C4-2B (cell line): ENCODE results near the gene TBC1D20.
"Not testable (repeated sequence)": the region's sequence is repeated elsewhere in the genome, so short reads cannot be mapped to it uniquely, and the experiment has no call there.

Experiments used
- H3K27ac ChIP-seq: fragments of 450-650 bp; 2 replicates; pipeline ENCODE4 v1.5.1; 2017
- ZFX ChIP-seq: fragments of 450-650 bp; IDR thresholded peaks from 2 replicates; pipeline ENCODE4 v1.6.1; 2017
- TF ChIP-seq, protein P1 (sequence below): fragments of 450-650 bp; conservative IDR thresholded peaks from 2 replicates; pipeline ENCODE4 v1.5.1; 2017; ENCODE audit warnings: mild to moderate bottlenecking

Gene TBC1D20

DNA sequence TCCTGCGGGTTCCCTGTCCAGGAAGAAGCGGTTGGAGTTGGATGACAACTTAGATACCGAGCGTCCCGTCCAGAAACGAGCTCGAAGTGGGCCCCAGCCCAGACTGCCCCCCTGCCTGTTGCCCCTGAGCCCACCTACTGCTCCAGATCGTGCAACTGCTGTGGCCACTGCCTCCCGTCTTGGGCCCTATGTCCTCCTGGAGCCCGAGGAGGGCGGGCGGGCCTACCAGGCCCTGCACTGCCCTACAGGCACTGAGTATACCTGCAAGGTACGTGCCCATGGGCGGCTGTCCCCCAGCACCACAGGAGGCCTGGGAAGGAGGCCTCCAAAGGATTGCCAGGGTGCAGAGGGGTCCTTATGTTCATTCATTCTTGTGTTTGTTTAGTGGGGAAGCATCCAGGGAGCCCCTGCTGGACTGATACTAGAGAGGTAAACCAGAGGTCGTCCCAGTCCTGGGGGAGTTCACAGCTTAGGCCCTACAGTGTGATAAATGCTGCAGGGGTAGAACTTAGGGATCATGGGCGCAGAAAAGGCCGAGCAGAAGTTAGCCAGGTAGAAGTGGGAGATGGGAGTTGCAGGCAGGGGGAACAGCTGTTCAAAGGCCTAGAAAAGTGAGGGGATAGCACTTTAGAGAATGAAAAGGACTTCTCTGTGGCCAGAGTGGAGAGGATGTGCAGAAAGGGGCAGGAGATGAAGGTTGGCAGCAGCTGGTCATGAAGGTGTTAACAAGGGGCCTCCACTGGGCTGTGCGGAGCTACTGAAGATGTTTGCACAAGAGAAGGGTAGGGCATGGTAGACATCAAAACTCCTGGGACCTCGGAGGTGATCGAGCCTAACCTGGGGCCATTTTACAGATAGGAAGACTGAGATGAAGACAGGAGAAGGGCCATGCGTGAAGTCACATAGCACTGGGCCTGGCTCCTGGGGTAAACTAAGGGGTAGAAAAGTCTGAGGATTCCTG, 74.0 kb downstream of the TBC1D20 start:
- TF ChIP-seq ZFX = no peak
- TF ChIP-seq, protein P1, sequence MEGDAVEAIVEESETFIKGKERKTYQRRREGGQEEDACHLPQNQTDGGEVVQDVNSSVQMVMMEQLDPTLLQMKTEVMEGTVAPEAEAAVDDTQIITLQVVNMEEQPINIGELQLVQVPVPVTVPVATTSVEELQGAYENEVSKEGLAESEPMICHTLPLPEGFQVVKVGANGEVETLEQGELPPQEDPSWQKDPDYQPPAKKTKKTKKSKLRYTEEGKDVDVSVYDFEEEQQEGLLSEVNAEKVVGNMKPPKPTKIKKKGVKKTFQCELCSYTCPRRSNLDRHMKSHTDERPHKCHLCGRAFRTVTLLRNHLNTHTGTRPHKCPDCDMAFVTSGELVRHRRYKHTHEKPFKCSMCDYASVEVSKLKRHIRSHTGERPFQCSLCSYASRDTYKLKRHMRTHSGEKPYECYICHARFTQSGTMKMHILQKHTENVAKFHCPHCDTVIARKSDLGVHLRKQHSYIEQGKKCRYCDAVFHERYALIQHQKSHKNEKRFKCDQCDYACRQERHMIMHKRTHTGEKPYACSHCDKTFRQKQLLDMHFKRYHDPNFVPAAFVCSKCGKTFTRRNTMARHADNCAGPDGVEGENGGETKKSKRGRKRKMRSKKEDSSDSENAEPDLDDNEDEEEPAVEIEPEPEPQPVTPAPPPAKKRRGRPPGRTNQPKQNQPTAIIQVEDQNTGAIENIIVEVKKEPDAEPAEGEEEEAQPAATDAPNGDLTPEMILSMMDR = no peak
- no peak overlapping the region for H3K27ac ChIP-seq

DNA sequence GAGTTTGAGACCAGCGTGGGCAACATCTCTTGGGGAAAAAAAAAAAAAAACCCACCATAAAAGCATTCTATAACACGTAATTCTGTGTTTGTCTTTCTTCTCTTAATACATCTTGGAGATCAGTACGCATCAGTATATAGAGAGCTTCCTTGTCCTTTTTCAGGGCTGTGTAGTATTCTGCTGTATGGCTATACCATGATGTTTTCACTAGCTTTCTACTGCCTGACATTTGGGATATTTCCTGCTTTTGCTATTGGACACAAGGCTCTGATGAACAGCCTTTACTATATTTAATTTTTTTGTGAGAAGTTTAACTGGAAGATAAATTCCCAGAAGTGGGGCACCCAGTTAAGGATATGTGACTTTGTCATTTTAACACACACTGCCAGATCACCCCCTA, 74.8 kb downstream of the TBC1D20 start:
- H3K27ac ChIP-seq = no peak overlapping the region
- TF ChIP-seq, protein P1 = no peak
- no peak for TF ChIP-seq ZFX

DNA sequence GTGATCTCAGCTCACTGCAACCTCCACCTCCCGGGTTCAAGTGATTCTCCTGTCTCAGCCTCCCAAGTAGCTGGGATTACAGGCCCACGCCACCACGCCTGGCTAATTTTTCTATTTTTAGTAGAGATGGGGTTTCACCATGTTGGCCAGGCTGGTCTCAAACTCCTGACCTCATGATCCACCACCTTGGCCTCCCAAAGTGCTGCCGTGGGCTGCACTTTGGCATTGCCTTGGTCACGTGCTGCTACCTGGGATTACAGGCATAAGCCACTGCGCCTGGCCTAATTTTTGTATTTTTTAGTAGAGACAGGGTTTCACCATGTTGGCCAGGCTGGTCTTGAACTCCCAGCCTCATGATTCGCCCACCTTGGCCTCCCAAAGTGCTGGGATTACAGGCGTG, 75.7 kb downstream of the TBC1D20 start:
- not testable (repeated sequence) for H3K27ac ChIP-seq
